GM19193 (cell line): ENCODE data around the gene PYDC1.

Experiments used
- POLR2A ChIP-seq: IDR thresholded peaks from 4 replicates; pipeline ENCODE4 v1.6.1; 2011; ENCODE audit not compliant: insufficient read depth, insufficient read length; ENCODE audit errors: extremely low read depth

Gene PYDC1

DNA sequence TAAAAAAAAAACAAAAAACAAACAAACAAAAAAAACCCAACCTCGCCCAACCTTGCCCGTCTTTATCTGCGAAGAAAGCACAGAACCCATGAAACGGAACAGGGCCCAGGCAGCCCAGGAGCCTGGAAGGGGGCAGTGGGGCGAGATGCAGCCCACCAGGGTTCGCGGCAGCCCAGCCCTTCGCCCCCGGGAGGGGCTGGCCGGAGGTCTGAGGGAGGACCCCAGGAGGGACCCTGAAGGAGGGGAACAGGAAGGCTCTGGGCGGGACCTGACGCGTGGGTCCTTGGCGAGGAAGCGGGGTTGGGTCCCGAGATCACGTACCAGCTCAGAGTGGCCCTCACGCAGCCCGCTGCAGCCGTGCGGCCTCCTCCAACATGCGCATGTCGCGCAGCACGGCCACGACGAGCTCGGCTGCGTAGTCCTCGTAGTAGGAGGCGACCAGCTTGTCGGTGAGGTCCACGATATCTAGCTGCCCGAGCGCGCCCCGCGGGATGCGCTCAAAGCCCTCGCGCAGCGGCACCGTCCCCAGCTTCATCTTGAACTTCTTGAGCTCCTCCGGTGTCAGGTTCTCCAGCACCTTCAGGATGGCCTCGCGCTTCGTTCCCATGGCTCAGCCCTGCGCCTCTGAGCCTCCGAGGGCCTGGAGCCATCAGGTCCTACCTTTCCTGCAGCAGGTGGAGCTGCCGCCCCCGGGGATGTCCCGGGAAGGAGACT is at the start of gene PYDC1:
Gene PYDC1, minus strand, starts transcription at position 714 of the 714 bp plus-strand sequence. Its CDS starts 107 bp downstream, at position 607.
- no peak for TF ChIP-seq POLR2A

DNA sequence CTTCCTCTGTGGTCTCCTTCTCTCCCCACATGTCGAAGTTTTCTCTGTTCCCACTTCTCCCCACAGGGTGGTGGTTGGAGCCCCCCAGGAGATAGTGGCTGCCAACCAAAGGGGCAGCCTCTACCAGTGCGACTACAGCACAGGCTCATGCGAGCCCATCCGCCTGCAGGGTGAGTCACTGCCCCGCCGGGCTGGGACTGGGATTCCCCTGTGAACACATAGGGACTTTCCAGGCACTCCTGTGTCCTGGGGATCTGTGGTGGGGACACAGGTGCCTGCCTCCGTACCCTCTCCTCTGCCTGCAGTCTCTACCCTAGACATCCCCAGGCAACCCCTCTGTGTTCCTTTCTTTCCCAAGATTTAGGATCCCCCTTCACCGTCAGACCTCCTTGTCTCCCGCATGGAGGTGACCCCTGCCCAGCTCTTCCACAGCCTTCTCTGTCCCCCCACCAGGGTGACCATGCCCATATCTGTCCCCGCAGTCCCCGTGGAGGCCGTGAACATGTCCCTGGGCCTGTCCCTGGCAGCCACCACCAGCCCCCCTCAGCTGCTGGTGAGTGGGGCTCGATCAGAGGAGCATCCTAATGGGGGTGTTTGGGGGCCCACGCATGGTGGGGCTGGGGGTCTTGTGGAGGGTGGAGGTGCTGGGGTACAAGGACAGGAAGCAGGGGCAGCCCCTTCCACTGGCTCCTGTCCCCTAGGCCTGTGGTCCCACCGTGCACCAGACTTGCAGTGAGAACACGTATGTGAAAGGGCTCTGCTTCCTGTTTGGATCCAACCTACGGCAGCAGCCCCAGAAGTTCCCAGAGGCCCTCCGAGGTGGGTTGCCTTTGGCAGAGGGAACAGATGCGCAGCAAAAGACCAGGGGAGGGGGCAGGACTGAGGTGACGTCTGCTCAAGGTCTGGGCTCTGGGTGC is 48.7 kb upstream of the PYDC1 start:
- TF ChIP-seq POLR2A, result no peak

DNA sequence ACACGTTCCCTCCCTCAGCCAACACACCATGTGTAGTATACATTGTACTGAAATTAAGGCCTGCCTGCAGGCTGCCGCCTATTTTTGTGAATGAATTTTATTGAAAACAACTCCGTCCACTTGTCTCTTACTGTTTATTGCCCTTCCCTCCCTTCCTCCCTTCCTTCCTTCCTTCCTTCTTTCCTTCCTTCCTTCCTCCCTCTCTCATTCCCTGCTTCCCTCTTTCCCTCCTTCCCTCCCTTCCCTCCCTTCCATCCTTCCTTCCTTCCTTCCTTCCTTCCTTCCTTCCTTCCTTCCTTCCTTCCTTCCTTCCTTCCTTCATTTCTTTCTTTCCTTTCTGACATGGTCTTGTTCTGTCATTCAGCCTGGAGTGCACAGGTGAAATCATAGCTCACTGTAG is 45.1 kb upstream of the PYDC1 start:
- TF ChIP-seq POLR2A, result no peak

DNA sequence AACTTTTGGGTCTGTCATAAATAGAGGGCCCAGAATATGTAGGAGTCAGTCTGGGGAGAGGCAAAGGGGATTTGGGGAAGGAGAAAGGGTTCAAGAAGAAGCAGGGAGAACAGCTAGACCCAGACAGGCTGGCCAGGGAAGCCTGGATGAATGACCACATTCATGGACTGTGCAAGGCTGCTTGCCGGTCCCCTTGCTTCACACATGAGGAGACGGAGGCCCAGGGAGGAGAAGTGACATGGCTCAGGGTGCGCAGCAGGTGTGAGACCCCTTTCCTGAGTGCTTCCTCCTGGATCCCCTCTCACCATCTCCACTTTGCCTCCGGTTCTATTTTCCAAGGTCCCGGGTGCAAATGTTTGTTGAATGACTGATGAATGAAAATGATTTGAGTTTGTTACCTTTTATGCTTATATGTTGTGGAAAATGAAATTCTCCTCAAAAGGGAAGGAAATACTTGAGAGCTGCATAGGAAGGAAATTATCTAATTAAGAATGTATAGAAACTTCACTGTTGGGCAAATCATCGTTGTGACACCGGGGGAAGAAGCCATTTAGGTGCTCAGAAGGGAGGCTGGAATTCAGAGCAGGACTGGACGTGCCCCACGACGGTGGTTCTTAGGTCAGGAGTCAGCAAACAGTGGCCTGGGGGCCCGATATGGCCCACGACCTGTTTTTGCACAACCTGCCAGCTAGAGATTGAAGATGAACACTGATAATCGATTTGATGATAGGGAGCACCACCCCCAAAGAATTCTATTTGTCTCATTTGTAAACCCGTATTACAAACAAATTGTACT is 43.4 kb upstream of the PYDC1 start:
- TF ChIP-seq POLR2A, result no peak

DNA sequence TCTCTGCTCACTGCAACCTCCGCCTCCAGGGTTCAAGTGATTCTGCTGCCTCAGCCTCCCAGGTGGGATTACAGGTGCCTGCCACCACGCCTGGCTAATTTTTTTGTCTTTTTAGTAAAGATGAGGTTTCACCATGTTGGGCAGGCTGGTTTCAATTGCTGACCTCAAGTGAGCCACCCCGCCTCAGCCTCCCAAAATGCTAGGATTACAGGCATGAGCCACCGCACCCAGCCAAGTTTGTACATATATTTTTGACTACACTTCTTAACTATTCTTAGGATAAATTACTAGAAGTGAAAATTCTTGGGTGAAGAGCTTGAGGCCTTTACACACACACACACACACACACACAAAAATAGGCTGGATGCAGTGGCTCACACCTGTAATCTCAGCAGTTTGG is 41.4 kb upstream of the PYDC1 start:
- TF ChIP-seq POLR2A, result no peak

DNA sequence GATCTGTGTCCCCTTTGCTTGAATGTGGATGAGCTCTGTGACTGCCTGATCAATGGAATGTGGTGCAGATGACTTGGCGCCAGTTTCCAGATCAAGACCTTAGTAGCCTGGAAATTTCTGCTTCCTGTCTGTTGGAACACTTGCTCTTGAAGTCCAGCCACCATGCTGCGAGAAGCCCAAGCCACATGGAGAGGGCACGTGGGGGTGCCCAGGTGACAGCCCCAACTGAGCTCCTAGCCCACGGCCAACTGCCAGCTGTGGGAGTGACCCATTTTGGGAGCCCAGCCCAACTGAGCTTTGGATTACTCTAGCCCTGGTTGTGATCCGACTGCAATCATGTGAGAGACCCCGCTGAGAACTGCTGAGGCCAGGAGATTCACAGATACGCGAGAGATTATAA is 39.5 kb upstream of the PYDC1 start:
- no peak for TF ChIP-seq POLR2A

DNA sequence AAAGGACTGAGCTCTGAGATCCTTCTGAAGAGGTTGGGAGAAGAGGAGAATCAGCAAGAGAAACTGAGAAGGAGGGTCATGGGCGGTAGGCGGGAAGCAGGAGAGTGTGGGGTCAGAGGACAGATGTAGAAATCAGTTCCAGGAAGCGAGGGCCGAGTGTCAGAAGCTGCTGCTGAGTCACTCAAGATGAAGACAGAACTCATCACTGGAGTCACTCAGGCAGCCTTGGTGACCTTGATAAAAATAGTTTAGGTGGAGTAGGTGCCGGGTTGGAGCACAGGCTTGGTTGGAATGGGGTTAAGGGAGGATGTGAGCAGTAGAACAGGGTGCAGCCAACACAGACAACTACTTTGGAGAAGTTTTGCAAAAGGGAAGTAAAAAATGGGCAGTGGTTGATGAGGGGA is 36.7 kb upstream of the PYDC1 start:
- TF ChIP-seq POLR2A, result no peak

DNA sequence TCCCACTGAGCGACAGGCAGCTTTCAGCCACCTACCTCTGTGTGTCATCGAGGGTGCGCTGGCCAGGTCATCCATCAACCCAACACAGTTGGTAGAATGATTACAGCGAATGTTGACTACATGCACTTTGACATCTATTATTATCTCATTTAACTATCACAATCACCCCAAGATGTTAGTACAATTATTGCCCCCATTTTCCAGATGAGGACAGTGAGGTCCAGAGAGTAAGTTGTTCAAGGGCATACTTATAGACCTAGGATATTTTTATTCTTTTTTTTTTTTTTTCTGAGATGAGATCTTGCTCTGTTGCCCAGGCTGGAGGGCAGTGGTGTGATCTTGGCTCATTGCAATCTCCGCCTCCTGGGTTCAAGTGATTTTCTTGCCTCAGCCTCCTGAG is 34.5 kb upstream of the PYDC1 start:
- no peak for TF ChIP-seq POLR2A

DNA sequence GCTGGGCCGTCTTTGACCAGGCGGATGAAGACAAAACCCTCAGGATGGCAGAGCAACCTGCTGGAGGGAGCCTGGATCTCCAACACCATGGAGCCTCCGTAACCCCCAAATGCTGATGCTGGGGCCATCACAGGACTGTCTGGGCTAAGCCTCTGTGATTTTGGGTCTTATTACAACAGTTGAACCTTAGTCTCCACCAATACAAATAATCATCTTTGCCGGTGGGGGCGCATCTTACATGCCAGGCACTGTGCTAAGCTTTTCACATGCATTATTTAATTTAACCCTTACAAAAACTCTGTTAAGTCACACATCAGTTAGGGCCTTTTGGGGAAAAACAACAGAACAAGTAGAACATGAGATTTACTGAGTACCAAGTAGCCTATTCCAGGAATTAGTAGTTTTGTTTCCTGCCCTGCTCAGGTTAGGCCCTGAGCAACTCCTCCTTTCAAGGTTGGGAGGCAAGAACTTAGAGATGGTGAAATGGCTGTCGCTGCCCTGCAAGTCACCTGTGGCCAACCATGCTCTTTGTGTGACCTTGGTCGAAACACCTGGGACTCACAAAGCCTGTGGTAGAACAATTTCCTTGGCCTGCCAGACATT is 33.9 kb upstream of the PYDC1 start:
- no peak for TF ChIP-seq POLR2A

DNA sequence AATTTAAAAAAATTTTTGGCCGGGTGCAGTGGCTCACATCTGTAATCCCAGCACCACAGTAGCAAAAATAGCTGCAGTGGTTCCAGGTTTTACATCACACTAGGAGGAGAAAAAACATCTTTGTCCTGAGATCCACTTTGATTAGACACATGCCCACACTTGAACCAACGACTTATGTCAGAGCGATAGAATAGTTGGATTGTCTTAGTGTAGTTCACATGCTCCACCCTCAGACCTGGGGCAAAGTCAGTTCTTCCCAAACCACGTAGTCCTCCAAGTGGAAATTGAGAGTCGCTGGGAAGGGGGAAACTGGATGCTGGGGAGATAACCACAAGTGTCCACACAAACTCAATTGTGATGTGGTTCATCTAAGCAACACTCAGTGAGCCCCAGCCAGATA is 31.4 kb upstream of the PYDC1 start:
- no peak for TF ChIP-seq POLR2A

DNA sequence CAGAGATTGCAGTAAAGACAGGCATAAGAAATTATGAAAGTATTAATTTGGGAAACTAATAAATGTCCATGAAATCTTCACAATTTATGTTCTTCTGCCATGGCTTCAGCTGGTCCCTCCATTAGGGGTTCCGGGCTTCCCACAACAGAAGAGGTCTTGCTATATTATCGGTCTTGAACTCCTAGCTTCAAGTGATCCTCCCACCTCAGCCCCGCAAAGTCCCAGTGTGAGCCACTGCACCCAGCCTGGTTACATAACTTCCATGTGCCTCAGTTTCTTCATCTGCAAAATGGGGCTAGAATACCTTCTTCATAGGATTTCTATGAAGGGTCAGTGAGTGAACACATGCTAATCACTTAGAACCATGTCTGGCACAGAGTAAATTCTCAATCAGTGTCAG is 29.4 kb upstream of the PYDC1 start:
- no peak for TF ChIP-seq POLR2A

DNA sequence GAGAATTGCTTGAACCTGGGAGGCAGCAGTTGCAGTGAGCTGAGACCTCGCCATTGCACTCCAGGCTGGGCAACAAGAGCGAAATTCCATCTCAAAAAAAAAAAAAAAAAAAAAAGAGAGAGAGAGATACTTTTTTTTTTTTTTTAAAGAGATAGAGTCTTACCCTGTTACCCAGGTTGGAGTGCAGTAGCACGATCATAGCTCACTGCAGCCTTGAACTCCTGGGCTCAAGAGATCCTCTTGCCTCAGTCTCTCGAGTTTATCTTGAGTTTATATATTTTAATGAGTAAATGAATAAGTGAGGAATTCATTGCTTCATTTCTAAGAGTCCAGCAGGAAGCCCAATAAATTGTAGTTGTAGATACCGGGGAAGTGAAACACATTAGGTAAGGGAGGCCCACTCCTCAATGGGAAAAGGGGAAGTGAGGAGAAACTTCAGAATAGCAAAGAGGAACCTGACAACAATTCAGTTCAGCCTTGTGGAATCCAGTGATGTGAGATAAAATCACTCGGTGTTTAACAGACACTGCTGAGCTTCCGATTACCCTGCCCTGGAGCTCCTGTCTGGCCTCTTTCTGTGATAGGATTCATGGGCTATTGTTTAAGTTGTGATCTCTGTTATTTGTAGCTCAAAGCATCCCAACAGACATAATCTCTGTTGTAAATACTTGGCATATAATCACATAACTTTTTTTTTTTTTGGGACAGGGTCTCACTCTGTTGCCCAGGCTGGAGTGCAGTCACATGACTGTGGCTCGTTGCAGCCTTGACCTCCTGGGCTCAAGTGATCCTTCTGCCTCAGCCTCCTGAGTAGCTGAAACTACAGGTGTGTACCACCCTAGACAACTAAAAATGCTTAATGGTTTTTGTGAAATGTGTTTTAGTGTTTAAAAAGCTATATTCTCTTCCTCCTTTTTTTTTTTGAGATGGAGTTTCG is 27.1 kb upstream of the PYDC1 start:
- no peak for TF ChIP-seq POLR2A

DNA sequence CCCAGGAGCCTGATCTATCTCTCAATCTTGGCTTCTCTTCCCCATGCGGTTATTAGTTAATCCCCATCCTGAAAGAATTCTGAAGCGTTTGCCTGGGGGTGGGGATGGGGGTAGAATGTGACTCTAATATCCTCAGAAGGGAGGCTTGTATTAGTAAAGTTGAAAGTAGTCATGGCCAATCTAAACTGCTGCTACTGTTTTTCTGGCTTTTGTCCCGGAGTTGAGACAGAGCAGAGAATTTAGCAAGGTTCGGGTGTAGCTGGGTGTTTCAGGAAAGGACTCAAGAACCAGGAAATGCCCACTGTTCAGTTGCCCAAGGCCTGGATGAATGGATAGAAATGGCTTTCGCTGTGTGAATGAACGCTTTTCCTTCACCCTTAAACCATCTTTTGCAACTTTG is 25.3 kb upstream of the PYDC1 start:
- TF ChIP-seq POLR2A, result no peak

DNA sequence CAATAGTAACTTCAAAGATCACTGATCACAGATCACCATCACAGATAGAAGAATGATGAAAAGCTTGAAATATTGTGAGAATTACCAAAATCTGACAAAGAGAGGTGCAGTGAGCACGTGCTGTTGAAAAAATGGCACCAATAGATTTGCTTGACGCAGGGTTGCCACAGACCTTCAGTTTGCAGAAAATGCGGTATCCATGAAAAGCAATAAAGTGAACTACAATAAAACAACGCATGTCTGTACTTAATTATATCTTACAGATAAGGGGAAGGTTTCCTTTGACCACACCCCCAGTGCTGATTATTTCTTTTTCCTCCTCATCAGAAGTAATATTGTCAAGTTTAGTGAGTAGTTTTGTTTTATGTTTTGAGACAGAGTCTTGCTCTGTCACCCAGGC is 21.1 kb upstream of the PYDC1 start:
- TF ChIP-seq POLR2A, result no peak
